HG02588 (cell line): ENCODE results near the gene MTHFD1L.

Experiments used
- ATAC-seq: cut with Tn5 transposase; IDR thresholded peaks from one replicate; pipeline ENCODE4 v1.9.1; 2021; ENCODE audit warnings: mild to moderate bottlenecking, moderate library complexity; ENCODE audit not compliant: unreplicated experiment

MTHFD1L gene

DNA sequence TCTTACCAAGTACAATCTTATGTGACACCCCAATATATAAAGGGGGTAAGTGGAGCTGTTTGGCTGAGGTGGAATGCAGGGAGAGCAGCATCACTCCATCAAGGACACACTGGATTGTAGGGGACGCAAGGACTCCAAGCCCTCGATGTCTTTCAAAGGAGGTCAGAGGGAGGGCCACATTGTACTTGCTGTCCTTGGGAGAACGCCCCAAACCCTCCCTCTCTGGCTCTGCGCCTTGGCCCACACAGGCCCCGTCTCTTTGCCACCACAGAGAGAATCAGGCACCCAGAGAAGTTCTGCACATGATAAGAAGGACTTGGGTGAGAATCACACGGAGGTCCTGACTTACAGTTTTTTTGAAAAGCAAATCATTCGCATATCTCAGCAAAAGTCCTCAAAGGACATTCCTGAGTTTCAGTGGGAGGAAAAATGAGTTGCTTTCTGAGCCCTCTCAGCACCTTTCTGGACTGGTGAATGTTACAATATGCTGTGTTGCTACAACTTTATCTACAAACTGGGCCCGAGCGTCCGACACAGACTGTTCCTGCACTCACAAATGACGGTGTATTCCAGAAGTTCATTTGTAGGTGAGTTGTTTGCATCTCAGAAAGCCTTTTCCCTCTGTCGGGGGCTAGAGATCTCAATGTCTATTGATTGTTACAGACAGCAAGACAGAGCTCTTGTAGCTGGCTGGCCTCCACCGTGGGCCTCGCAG is 281.8 kb downstream of the MTHFD1L start:
- no peak for ATAC-seq

DNA sequence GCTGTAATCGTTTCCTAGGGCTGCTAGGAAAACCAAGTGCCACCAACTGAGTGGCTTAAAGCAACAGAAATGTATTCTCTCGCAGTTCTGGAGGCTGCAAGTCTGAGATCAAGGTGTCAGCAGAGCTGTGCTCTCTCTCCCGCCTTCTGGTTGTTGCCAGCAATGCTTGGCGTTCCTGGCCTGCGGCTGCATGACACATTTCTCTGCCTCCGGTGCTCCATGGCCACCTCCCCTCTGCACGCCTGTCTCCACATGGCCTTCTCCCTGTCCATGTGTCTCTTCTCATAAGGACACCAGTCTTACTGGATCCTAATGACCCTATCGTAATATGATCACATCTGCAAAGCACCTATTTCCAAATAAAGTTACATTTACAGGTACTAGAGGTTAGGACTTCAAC is 282.6 kb downstream of the MTHFD1L start:
- no peak for ATAC-seq

DNA sequence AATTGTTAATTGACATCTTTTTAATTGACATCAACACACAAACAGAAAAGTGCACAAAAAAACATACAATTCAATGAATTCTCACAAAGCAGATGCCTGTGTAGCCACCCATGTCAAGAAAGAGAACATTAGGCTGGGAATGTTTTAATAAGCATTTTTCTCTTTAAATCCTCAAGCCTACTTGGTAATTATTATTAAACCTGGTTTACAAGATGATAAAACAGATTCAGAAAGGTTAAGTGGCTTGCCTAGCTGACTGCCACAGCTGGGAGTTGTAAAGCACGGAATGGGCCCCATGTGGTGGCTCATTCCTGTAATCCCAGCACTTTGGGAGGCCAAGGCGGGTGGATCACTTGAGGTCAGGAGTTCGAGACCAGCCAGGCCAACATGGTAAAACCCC is 284.3 kb downstream of the MTHFD1L start:
- ATAC-seq, result no peak
